HG03558 (cell line): ENCODE data around the gene GABBR2.

Source experiments
- ATAC-seq: cut with Tn5 transposase; IDR thresholded peaks from one replicate; pipeline ENCODE4 v1.9.1; 2021; ENCODE audit warnings: moderate number of reproducible peaks; ENCODE audit not compliant: unreplicated experiment; ENCODE audit errors: extremely low read depth

GABBR2 gene

DNA sequence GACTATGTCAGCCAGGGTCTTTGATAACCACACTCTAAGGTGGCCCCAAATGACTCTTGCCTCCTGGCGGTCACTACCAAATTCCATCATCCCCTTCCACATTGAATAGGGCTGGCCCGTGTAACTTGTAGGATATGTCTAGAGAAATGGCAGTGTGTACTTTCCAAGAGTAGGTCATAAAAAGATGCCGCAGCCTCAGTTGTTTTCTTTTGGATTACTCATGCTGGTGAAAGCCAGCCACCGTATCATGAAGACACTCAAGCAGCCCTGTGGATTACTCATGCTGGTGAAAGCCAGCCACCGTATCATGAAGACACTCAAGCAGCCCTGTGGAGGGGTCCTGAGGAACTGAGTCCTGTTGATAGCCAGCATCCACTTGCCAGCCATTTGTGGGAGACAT is 281.2 kb downstream of the GABBR2 start:
- ATAC-seq, result no peak

- no peak for ATAC-seq
Observed at GRCh38 chr9:98425079-98425478, 283.7 kb downstream of the GABBR2 start.

GRCh38 chr9:98419260-98419603 is 289.5 kb downstream of the GABBR2 start:
- ATAC-seq, result no peak

GRCh38 chr9:98418578-98419259 is 290.0 kb downstream of the GABBR2 start:
- no peak for ATAC-seq

DNA sequence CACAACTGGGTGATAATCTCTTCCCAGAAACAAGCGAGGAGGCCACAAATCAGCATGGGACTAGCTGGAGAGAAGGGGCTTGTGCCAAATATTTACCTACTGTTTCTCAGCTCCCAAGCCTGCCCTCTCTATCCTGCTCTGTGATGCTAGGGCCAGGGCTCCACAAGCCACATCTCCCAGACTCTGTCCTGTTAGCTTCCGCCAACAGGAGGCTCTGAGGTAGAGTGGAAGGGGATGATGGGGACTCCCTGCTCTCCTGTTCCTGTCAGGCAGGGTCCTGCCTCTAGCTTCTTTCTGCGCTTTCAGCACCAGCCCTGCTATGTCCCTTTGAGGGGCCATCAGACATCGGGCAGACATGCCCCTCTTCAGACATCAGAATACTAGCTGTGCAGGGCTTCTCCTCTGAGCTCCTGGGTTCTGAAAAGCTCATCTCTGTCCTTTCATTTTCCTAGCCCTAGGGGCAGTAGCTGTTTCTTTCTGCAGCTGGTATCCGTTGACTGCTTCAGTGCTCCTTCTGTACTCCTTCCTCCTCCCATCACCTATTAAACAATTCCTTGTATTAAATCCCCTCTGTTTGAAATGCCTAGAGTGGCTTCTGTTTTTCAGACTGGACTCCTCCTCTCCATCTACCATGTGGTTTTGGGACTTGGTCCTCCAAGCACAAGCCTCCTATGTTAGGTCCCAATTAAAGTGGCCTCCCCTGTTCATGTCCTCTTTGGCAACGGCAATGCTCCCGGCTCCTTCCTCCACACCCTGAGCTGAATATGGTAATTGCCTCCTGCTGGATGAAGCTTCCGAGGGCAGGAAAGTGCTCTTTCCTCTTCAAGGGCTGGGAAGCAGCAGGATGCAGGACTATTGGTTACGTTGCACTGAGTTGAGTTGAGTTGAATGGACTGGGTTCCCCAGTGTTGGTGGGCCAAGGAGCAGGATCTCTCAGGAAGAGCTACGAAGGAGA is 292.2 kb downstream of the GABBR2 start:
- ATAC-seq, result no peak

DNA sequence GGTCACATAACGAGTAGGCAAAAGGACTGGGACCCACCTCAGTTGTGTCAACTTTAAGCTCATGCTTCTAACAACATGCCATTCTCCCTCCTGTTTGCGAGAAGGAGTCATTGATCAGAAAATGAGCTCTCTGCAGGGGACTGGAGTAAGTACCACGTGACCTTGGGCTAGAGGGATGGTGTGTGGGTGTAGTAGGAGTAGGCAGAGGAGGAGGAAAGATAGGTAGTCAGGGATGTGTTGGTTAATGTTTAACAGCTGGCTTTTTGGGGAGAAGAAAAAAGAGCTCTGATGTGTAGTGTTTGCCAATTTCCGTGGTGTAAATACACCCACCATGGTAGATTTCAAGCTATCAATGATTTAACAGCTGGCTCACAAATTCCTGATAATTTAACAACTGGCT is 293.0 kb downstream of the GABBR2 start:
- ATAC-seq, result no peak

- no peak for ATAC-seq
Observed at GRCh38 chr9:98413084-98413483, 295.7 kb downstream of the GABBR2 start.

GRCh38 chr9:98412101-98412842 is 296.5 kb downstream of the GABBR2 start:
- ATAC-seq, result no peak

DNA sequence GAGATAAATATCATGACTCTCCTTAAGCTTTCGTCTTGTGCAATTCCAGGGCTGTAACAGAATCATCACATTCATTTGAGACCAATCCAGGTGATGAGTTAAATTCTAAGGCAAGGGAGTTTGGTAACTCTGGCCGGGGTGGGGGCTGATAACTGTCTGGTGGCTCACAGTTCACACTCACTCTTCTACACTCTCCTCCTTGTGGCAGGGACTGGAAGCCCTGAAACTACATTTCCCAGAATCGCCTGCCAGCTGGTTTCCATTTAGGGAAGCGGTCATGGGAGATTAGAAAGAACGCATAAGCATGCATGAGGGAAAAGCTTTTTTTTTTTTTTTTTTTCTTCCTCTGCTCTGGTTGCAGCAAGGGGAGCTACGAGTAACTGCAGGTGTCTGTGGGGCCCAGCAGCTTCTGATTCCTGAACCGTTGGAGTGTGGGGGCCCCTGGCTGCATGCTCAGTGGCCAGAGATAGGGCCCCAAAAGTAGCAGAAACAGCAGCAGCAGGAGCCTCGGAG is 298.5 kb downstream of the GABBR2 start:
- ATAC-seq, result no peak

- ATAC-seq, result no peak
Observed at GRCh38 chr9:98409719-98410118, 299.0 kb downstream of the GABBR2 start.

- ATAC-seq, result no peak
Observed at GRCh38 chr9:98406469-98406868, 302.3 kb downstream of the GABBR2 start.

GRCh38 chr9:98404237-98404636 is 304.5 kb downstream of the GABBR2 start:
- ATAC-seq, result no peak

GRCh38 chr9:98403715-98404114 is 305.0 kb downstream of the GABBR2 start:
- no peak for ATAC-seq

DNA sequence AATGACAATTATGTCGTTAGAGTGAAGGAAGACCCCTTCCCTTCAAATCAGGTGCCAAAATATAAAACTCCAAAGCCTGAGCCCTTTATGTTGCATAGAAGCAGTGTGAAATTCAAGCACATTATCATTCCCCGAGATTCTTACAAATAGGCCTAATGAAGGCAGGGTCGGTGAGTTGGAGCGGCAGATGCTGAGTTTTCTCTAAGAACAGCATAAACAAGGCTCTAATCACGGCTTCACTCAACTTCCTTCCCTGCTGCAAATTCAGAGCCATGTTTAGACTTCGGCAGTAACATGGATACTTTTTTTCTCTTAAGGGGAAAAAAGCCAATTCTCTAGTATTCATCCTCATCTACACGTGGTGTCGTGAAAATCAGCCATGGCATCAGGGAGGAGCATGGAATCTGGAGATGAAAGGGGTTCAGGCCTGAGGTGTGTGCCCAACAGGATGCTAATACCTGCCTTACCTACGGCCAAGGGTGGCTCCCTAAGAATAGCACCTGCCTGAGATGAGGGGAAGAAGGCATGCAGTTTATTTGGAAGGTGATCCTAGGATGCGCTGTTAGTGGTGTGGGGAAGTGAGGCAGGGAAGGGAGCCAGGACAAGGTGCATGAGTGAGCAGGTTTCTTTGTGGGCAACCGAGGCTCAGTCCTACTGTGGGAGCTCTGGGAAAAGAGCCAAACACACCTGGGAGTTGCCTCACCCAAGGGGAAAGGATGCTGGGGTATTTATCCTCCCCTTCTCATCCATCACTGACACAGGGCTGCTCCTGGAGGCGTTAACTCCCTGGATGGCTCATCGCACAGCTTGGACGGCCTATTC is 306.5 kb downstream of the GABBR2 start:
- ATAC-seq, result no peak

- no peak for ATAC-seq
Observed at GRCh38 chr9:98401140-98402018, 307.4 kb downstream of the GABBR2 start.

- ATAC-seq, result no peak
Observed at GRCh38 chr9:98399950-98400683, 308.6 kb downstream of the GABBR2 start.

DNA sequence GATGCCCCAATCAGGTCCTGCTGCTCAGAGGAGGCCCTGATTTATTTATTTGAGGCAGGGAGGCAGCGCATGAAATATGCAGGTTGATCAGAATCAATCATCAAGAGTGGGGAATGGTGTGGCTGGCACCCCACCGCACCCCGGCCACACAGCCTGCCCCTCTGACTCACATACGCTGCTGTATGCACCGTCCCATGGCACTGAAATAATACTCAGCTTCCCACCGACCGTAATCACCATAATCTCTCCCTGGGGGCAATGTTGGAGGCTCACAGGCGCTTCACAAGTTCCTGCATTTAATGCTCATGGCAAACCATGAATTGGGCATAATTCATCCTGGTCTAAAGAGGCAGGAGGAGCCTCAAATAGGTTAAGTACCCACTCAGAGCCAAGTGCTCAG is 312.1 kb downstream of the GABBR2 start:
- ATAC-seq, result no peak

DNA sequence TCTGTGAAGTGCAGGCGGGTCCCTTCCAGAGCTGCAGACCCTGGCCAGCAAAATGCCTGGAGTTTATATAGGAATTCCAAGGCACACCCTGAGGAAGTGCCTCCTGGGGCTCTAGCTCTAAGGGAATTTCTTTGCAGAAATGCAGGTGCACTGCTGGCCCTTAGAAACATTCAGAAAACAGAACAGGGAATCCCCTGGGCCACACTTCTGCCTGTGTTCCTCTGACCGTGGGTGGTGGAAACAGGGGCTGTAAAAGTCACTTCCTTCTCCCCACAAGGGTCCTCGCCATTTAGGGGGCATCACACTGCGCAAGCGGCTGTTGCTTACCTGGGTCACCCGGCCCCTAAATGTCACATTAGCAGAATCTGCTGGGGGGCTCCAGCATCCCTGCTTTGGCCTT is 312.5 kb downstream of the GABBR2 start:
- no peak for ATAC-seq
